ENCODE measurements around the gene ATP6V0A1. TPM values are rescaled to one million over a fixed set of nuclear protein-coding genes. Genes with fewer than 3 reads are reported as not detected.

The ATP6V0A1 gene
- total RNA-seq, 1 donor from 2014 or later, result 78.6 TPM

- Histone ChIP-seq H3K9ac (ENCODE audit: low read length) (no peak overlapping the region), H3K79me2 (ENCODE audit: insufficient read depth, low read length) (no peaks in the 10 kb centered on the region), H3K27ac (ENCODE audit: low read depth, low read length) (no peak overlapping the region), H4K20me1 (ENCODE audit: insufficient read depth, low read length) (no peaks in the 10 kb centered on the region), H3K27me3 (ENCODE audit: insufficient read depth, low read length) (no peaks in the 10 kb centered on the region), H3K36me3 (ENCODE audit: insufficient read depth, low read length) (peaks cover 36% of the 10 kb centered on the region), H2AFZ (ENCODE audit: low read depth, low read length) (no peak overlapping the region), H3K4me2 (ENCODE audit: low read length) (no peak overlapping the region), H3K9me3 (ENCODE audit: insufficient read depth, low read depth, low read length) (no peaks in the 10 kb centered on the region), H3K4me3 (ENCODE audit: insufficient read depth, low read depth, low read length) (no peak overlapping the region), H3K4me1 (ENCODE audit: insufficient read depth, low read length) (no peaks in the 10 kb centered on the region)
- FAIRE-seq (no peak), DNase-seq (ENCODE audit: low read depth) (no peak)
- H3K4me3 Mint-ChIP-seq (ENCODE audit: unreplicated experiment), result no peak overlapping the region
- TF ChIP-seq CTCF (IDR thresholded peaks at IDR 0.05; ENCODE audit: insufficient read depth, low read depth, low read length), result no peak
- no peak for TF ChIP-seq EZH2 (IDR thresholded peaks at IDR 0.05; ENCODE audit: insufficient read depth, low read length)
- H3K4me1 Mint-ChIP-seq (ENCODE audit: low read depth, unreplicated experiment), result peaks cover 10% of the 10 kb centered on the region
- no peaks in the 10 kb centered on the region for H3K27me3 Mint-ChIP-seq (ENCODE audit: low read depth, unreplicated experiment)
- peaks cover 28% of the 10 kb centered on the region for H3K36me3 Mint-ChIP-seq (ENCODE audit: low read depth, unreplicated experiment)
- H3K9me3 Mint-ChIP-seq (ENCODE audit: unreplicated experiment), result peaks cover 2% of the 10 kb centered on the region
- no peak overlapping the region for H3K27ac Mint-ChIP-seq (ENCODE audit: unreplicated experiment)
Measured at GRCh38 chr17:42502091-42502490, 43.4 kb downstream of the ATP6V0A1 start.

- Mint-ChIP-seq H3K4me1 (ENCODE audit: low read depth, unreplicated experiment) (peaks cover 15% of the 10 kb centered on the region), H3K9me3 (ENCODE audit: unreplicated experiment) (peaks cover 2% of the 10 kb centered on the region), H3K27me3 (ENCODE audit: low read depth, unreplicated experiment) (no peaks in the 10 kb centered on the region), H3K4me3 (ENCODE audit: unreplicated experiment) (peak overlapping the region; percentile 20), H3K36me3 (ENCODE audit: low read depth, unreplicated experiment) (peaks cover 31% of the 10 kb centered on the region), H3K27ac (ENCODE audit: unreplicated experiment) (no peak overlapping the region)
- no peaks in the 10 kb centered on the region for H3K27me3 ChIP-seq (ENCODE audit: insufficient read depth, low read length)
- H4K20me1 ChIP-seq (ENCODE audit: insufficient read depth, low read length), result no peaks in the 10 kb centered on the region
- H3K4me1 ChIP-seq (ENCODE audit: insufficient read depth, low read length), result no peaks in the 10 kb centered on the region
- no peak for FAIRE-seq
- H3K9me3 ChIP-seq (ENCODE audit: insufficient read depth, low read depth, low read length), result no peaks in the 10 kb centered on the region
- H3K27ac ChIP-seq (ENCODE audit: low read depth, low read length), result no peak overlapping the region
- H2AFZ ChIP-seq (ENCODE audit: low read depth, low read length), result no peak overlapping the region
- peaks cover 38% of the 10 kb centered on the region for H3K36me3 ChIP-seq (ENCODE audit: insufficient read depth, low read length)
- H3K4me3 ChIP-seq (ENCODE audit: insufficient read depth, low read depth, low read length), result no peak overlapping the region
- H3K79me2 ChIP-seq (ENCODE audit: insufficient read depth, low read length), result no peaks in the 10 kb centered on the region
- H3K9ac ChIP-seq (ENCODE audit: low read length), result no peak overlapping the region
- no peak for DNase-seq (ENCODE audit: low read depth)
- H3K4me2 ChIP-seq (ENCODE audit: low read length), result no peak overlapping the region
- TF ChIP-seq EZH2 (IDR thresholded peaks at IDR 0.05; ENCODE audit: insufficient read depth, low read length), result no peak
- TF ChIP-seq CTCF (IDR thresholded peaks at IDR 0.05; ENCODE audit: insufficient read depth, low read depth, low read length), result no peak
Measured at GRCh38 chr17:42502926-42503325, 44.2 kb downstream of the ATP6V0A1 start.

- no peak for FAIRE-seq
Measured at GRCh38 chr17:42507671-42508070, 49.0 kb downstream of the ATP6V0A1 start.

More at GRCh38 chr17:42507671-42508070, 49.0 kb downstream of the ATP6V0A1 start:
- DNase-seq (ENCODE audit: low read depth), result no peak
- Mint-ChIP-seq H3K4me1 (ENCODE audit: low read depth, unreplicated experiment) (peaks cover 29% of the 10 kb centered on the region), H3K27ac (ENCODE audit: unreplicated experiment) (peak overlapping the region; percentile 87), H3K4me3 (ENCODE audit: unreplicated experiment) (peak overlapping the region; percentile 2), H3K27me3 (ENCODE audit: low read depth, unreplicated experiment) (no peaks in the 10 kb centered on the region), H3K9me3 (ENCODE audit: unreplicated experiment) (peaks cover under 1% of the 10 kb centered on the region), H3K36me3 (ENCODE audit: low read depth, unreplicated experiment) (peaks cover 38% of the 10 kb centered on the region)
- TF ChIP-seq CTCF (IDR thresholded peaks at IDR 0.05; ENCODE audit: insufficient read depth, low read depth, low read length), result no peak
- no peak for TF ChIP-seq EZH2 (IDR thresholded peaks at IDR 0.05; ENCODE audit: insufficient read depth, low read length)
- no peaks in the 10 kb centered on the region for H3K79me2 ChIP-seq (ENCODE audit: insufficient read depth, low read length)
- H3K4me3 ChIP-seq (ENCODE audit: insufficient read depth, low read depth, low read length), result no peak overlapping the region
- H2AFZ ChIP-seq (ENCODE audit: low read depth, low read length), result no peak overlapping the region
- no peaks in the 10 kb centered on the region for H3K9me3 ChIP-seq (ENCODE audit: insufficient read depth, low read depth, low read length)
- H3K9ac ChIP-seq (ENCODE audit: low read length), result no peak overlapping the region
- peaks cover 26% of the 10 kb centered on the region for H3K36me3 ChIP-seq (ENCODE audit: insufficient read depth, low read length)
- no peaks in the 10 kb centered on the region for H3K4me1 ChIP-seq (ENCODE audit: insufficient read depth, low read length)
- no peak overlapping the region for H3K27ac ChIP-seq (ENCODE audit: low read depth, low read length)
- no peak overlapping the region for H3K4me2 ChIP-seq (ENCODE audit: low read length)
- no peaks in the 10 kb centered on the region for H4K20me1 ChIP-seq (ENCODE audit: insufficient read depth, low read length)
- H3K27me3 ChIP-seq (ENCODE audit: insufficient read depth, low read length), result no peaks in the 10 kb centered on the region
